Caco-2 (cell line): ENCODE data around the gene KNG1. TPM values are rescaled to one million over a fixed set of nuclear protein-coding genes. Genes with fewer than 3 reads are reported as not detected.

ENCODE experiments used
- BruUV-seq: library from RNA; stranded (reverse); fragments of 400-500 nt; replicated peaks from 2 replicates; lab custom pipeline; 2021; lab: Mats Ljungman, UMichigan
- CTCF ChIA-PET: fragments of 300-600 bp; sonication (Branson Sonifier 250); formaldehyde crosslinking; loops from one replicate; lab custom pipeline; 2022; ENCODE audit warnings: antibody characterized with exemption; lab: Charles Lee
- POLR2A ChIA-PET: fragments of 300-600 bp; sonication (Branson Sonifier 250); formaldehyde crosslinking; loops from one replicate; lab custom pipeline; 2022; ENCODE audit warnings: antibody characterized with exemption; lab: Charles Lee
- DNase-seq, 2 experiments: peaks; one replicate each; pipeline versions ENCODE4 v3.0.0 to v3.0.0-alpha.2; 2020 to 2022
- H3K27me3 ChIP-seq: replicated peaks from 2 replicates; pipeline ENCODE4 v1.6.0; 2011; ENCODE audit warnings: low read length; ENCODE audit not compliant: control insufficient read depth, insufficient read depth
- H3K36me3 ChIP-seq: 2 replicates; pipeline ENCODE4 v1.5.1; 2011; ENCODE audit warnings: low read length; ENCODE audit not compliant: control insufficient read depth, insufficient read depth
- H3K4me1 ChIP-seq: fragments of 250-450 bp; sonication (Bioruptor Pico); 2 replicates; pipeline ENCODE4 v1.5.1; 2020; ENCODE audit warnings: mild to moderate bottlenecking
- H3K4me3 ChIP-seq: 2 replicates; pipeline ENCODE4 v1.5.1; 2011; ENCODE audit warnings: low read depth, mild to moderate bottlenecking, control low read depth, low read length
- H3K9me3 ChIP-seq: fragments of 250-450 bp; sonication (Bioruptor Pico); 2 replicates; pipeline ENCODE4 v1.5.1; 2020; ENCODE audit warnings: mild to moderate bottlenecking, moderate library complexity
- H3K27ac Mint-ChIP-seq: one replicate; pipeline ENCODE4 v1.8.0; 2022; ENCODE audit warnings: mixed read lengths; ENCODE audit not compliant: unreplicated experiment
- H3K27me3 Mint-ChIP-seq: one replicate; pipeline ENCODE4 v1.8.0; 2022; ENCODE audit warnings: mixed read lengths; ENCODE audit not compliant: insufficient read depth, unreplicated experiment
- H3K36me3 Mint-ChIP-seq: one replicate; pipeline ENCODE4 v1.8.0; 2022; ENCODE audit warnings: mild to moderate bottlenecking, mixed read lengths; ENCODE audit not compliant: insufficient read depth, unreplicated experiment
- H3K4me1 Mint-ChIP-seq: one replicate; pipeline ENCODE4 v1.8.0; 2022; ENCODE audit warnings: low read depth, mixed read lengths; ENCODE audit not compliant: unreplicated experiment
- H3K4me3 Mint-ChIP-seq: one replicate; pipeline ENCODE4 v1.8.0; 2022; ENCODE audit warnings: mild to moderate bottlenecking, moderate library complexity, mixed read lengths; ENCODE audit not compliant: unreplicated experiment
- H3K9me3 Mint-ChIP-seq: one replicate; pipeline ENCODE4 v1.8.0; 2022; ENCODE audit warnings: mixed read lengths; ENCODE audit not compliant: unreplicated experiment
- intact Hi-C: fragments of 100-400 bp; cut with micrococcal nuclease; formaldehyde crosslinking; loops from one replicate; pipeline ENCODE4 v1.10.0; 2022; ENCODE audit not compliant: unreplicated experiment
- microRNA-seq: library from miRNA; unstranded; fragments of <30 nt; microRNA quantifications from one replicate; pipeline ENCODE4 v1.2.0, GENCODE V29; 2022
- total RNA-seq: library from RNA; stranded (reverse); gene quantifications from 2 replicates; pipeline ENCODE4 v1.2.3, GENCODE V29; 2022
- TF ChIP-seq, protein P1 (sequence below), 2 experiments: fragments of 200-600 bp in 1 of 2; IDR thresholded peaks; 1 replicate in 1 of 2; 2 replicates in 1 of 2; pipeline versions ENCODE4 v1.5.1 to v1.8.0; 2011 to 2022; ENCODE audit warnings: antibody characterized with exemption in 1 of 2, control low read depth in 1 of 2, inconsistent platforms in 1 of 2, low read depth in 1 of 2, low read length in 1 of 2, mild to moderate bottlenecking in 1 of 2, moderate library complexity in 1 of 2; ENCODE audit not compliant: insufficient read depth in 1 of 2, severe bottlenecking in 1 of 2, unreplicated experiment in 1 of 2

Gene KNG1
- total RNA-seq, 1 experiment from 2014 or later: 9.5 TPM

- Mint-ChIP-seq H3K4me3 (no peak overlapping the region), H3K27me3 (no peaks in the 10 kb centered on the region), H3K4me1 (peaks cover 12% of the 10 kb centered on the region), H3K27ac (peak overlapping the region; percentile 45), H3K36me3 (peaks cover 95% of the 10 kb centered on the region), H3K9me3 (no peaks in the 10 kb centered on the region)
- intact Hi-C loops: loop anchor here (2.0 kb wide), 1 partner anchor 17 kb away; the partner anchor contains the start of gene RFC4
- POLR2A ChIA-PET: interaction anchor here (1.0 to 1.3 kb wide), 2 partner anchors 16 to 38 kb away, joined by 3 read pairs; no protein-coding TSS in a partner anchor
- Histone ChIP-seq H3K4me3 (no peak overlapping the region), H3K36me3 (peaks cover 11% of the 10 kb centered on the region), H3K9me3 (no peaks in the 10 kb centered on the region), H3K4me1 (peaks cover 8% of the 10 kb centered on the region; the same call in 1 of the 2 replicates), H3K27me3 (no peaks in the 10 kb centered on the region)
- no peak for DNase-seq
- CTCF ChIA-PET: interaction anchor here (0.6 kb wide), 1 partner anchor 530 kb away, joined by 4 read pairs; no protein-coding TSS in a partner anchor
- TF ChIP-seq, protein P1, sequence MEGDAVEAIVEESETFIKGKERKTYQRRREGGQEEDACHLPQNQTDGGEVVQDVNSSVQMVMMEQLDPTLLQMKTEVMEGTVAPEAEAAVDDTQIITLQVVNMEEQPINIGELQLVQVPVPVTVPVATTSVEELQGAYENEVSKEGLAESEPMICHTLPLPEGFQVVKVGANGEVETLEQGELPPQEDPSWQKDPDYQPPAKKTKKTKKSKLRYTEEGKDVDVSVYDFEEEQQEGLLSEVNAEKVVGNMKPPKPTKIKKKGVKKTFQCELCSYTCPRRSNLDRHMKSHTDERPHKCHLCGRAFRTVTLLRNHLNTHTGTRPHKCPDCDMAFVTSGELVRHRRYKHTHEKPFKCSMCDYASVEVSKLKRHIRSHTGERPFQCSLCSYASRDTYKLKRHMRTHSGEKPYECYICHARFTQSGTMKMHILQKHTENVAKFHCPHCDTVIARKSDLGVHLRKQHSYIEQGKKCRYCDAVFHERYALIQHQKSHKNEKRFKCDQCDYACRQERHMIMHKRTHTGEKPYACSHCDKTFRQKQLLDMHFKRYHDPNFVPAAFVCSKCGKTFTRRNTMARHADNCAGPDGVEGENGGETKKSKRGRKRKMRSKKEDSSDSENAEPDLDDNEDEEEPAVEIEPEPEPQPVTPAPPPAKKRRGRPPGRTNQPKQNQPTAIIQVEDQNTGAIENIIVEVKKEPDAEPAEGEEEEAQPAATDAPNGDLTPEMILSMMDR (IDR thresholded peaks at IDR 0.05; ENCODE audit: insufficient read depth in 1 of 2, low read depth in 1 of 2, low read length in 1 of 2, severe bottlenecking in 1 of 2, unreplicated experiment in 1 of 2): no peak
- no TSS peak for BruUV-seq
Measured at GRCh38 chr3:186789554-186790260, 72.5 kb downstream of the KNG1 start.

DNA sequence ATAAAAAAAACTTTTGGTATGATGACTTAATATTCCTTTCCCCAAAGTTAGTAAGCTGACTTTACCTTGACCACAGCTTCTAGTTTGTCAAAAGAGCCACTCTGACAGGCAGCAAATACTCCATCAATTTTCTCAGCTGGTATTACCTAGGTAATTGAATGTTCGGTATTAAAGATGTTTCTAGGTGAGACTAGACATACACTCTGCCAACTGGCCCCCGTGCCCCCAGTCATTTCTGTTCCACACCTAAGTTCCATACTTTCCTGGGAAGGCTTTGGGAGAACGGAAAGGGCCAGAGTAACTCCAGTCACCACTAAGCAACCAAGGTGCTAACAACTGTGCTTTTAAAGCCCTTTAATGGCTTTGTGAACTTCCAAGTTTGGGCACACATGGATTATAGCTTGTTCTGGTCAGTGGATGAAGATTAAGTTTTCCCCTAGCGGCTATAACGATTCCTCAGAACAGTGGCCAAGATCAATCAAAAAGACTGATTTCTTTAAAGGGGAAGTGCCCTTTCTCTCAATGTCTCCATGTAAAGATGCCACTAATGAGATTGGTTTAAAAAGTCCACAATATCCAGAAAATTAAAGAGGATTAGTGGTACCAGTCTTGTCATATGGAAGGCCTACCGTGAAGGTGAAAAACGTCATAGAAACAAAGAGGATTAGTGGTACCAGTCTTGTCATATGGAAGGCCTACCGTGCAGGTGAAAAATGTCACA, 73.3 kb downstream of the KNG1 start:
- ChIA-PET POLR2A (interaction anchor here (1.0 to 1.3 kb wide), 2 partner anchors 15 to 37 kb away, joined by 3 read pairs; no protein-coding TSS in a partner anchor), CTCF (interaction anchor here (0.6 kb wide), 1 partner anchor 531 kb away, joined by 4 read pairs; no protein-coding TSS in a partner anchor)
- Histone ChIP-seq H3K4me1 (peaks cover 6% of the 10 kb centered on the region; the same call in 1 of the 2 replicates), H3K4me3 (no peak overlapping the region), H3K9me3 (no peaks in the 10 kb centered on the region), H3K27me3 (no peaks in the 10 kb centered on the region), H3K36me3 (peaks cover 8% of the 10 kb centered on the region)
- intact Hi-C loops: loop anchor here (2.0 kb wide), 1 partner anchor 16 kb away; the partner anchor contains the start of gene RFC4
- BruUV-seq: no TSS peak
- DNase-seq: peak in 1 of 2 experiments; percentile 45
- Mint-ChIP-seq H3K27me3 (no peaks in the 10 kb centered on the region), H3K9me3 (no peaks in the 10 kb centered on the region), H3K27ac (peak overlapping the region; percentile 45), H3K4me3 (no peak overlapping the region), H3K4me1 (peaks cover 8% of the 10 kb centered on the region), H3K36me3 (peaks cover 91% of the 10 kb centered on the region)
- TF ChIP-seq, protein P1 (IDR thresholded peaks at IDR 0.05; ENCODE audit: insufficient read depth in 1 of 2, low read depth in 1 of 2, low read length in 1 of 2, severe bottlenecking in 1 of 2, unreplicated experiment in 1 of 2): no peak

Small RNA genes within 50 kb of the gene (microRNA-seq; reads per million reads assigned to microRNA genes)
- 4.6 reads per million, percentile 30 among the genes with 10 or more reads in this experiment for gene MIR1248

Other genes starting within 250 kb of the KNG1 start
- gene CRYGS, start 173.0 kb upstream of the KNG1 start, total RNA-seq: 1.6 and 3.2 TPM in 2 replicates
- 14.5 and 14.7 TPM in 2 replicates for gene TBCCD1, start 150.0 kb upstream of the KNG1 start, total RNA-seq
- gene DNAJB11, start 146.6 kb upstream of the KNG1 start, total RNA-seq: 93.1 and 95.7 TPM in 2 replicates
- gene AHSG, start 104.3 kb upstream of the KNG1 start, total RNA-seq: 222 and 237 TPM in 2 replicates
- 0.30 TPM in 1 of 2 replicates, not detected in the other for gene FETUB, start 77.0 kb upstream of the KNG1 start, total RNA-seq
- 0.12 TPM in 1 of 2 replicates, not detected in the other for gene HRG, start 51.3 kb upstream of the KNG1 start, total RNA-seq
- 346 and 359 TPM in 2 replicates for gene EIF4A2, start 66.2 kb downstream of the KNG1 start, total RNA-seq
- 52.6 and 62.2 TPM in 2 replicates for gene RFC4, start 89.1 kb downstream of the KNG1 start, total RNA-seq
- gene ADIPOQ, start 125.4 kb downstream of the KNG1 start, total RNA-seq: not detected in 2 replicates
- 34.6 and 40.3 TPM in 2 replicates for gene ST6GAL1, start 213.2 kb downstream of the KNG1 start, total RNA-seq